HFFc6 (cell line): Measurements from ENCODE around the gene CBX6. TPM values are rescaled to one million over a fixed set of nuclear protein-coding genes. Genes with fewer than 3 reads are reported as not detected.

ENCODE experiments used
- DNase-seq: peaks from one replicate; pipeline ENCODE4 v3.0.0-alpha.2; 2018
- H3K27ac Mint-ChIP-seq: 2 replicates; pipeline ENCODE4 v1.8.0; 2020; ENCODE audit warnings: mild to moderate bottlenecking, mixed read lengths
- H3K27me3 Mint-ChIP-seq: 2 replicates; pipeline ENCODE4 v1.8.0; 2021; ENCODE audit warnings: mild to moderate bottlenecking, moderate library complexity, mixed read lengths; ENCODE audit not compliant: insufficient read depth
- H3K36me3 Mint-ChIP-seq: 2 replicates; pipeline ENCODE4 v1.8.0; 2021; ENCODE audit warnings: low read depth, mixed read lengths
- H3K4me1 Mint-ChIP-seq: 2 replicates; pipeline ENCODE4 v1.8.0; 2020; ENCODE audit warnings: low read depth, mixed read lengths
- H3K4me3 Mint-ChIP-seq: 2 replicates; pipeline ENCODE4 v1.8.0; 2020; ENCODE audit warnings: mild to moderate bottlenecking, moderate library complexity, mixed read lengths
- H3K9me3 Mint-ChIP-seq: 2 replicates; pipeline ENCODE4 v1.8.0; 2020; ENCODE audit warnings: mild to moderate bottlenecking, mixed read lengths
- total RNA-seq, 6 experiments: library from RNA; stranded (reverse); fragmentation: NEBNext Ultra II Directional; extraction: Animal tissue kit (Norgen Biotek cat#: 25700); gene quantifications; 2 replicates in 1 of 6; 3 replicates in 5 of 6; pipeline ENCODE4 v1.2.3, GENCODE V29; 2021
- TF ChIP-seq, protein P1 (sequence below): fragments of 200-600 bp; sonication (generic); IDR thresholded peaks from 2 replicates; pipeline ENCODE4 v1.5.0; 2021; ENCODE audit warnings: antibody characterized with exemption, mild to moderate bottlenecking

CBX6 gene
- total RNA-seq, 6 experiments from 2014 or later: 72.0 to 91.5 (median 75.3) TPM

DNA sequence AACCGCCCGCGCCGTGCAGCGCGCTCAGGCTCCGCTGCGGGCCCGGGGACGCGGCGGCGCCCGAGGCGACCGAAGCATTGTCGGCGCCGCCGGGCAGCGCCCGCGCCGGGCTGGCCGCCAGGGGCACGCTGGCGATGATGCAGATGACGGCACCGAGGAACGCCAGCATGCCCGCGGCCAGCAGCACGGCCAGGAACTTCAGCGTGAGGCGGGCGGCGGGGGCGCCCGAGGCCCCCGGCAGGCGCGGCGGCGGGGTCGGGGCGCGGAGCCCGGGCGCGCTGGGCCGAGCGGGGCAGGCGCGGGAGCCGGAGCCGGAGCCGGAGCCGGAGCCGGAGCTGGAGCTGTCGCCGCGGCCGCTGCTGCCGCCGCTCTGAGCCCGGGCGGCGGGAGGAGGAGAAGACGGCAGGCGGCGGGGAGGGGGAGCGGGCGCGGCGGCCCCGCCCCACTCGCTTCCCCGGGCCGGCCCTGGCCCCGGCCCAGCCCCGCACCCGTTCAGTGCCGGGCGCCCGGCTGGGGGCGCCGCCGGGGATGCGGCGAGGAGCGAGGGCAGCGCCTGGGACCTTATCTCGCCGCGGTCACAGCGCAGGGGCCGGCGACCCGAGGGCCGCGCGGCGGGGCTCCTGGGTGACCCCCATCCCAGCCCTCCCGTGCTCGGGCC is 28.2 kb downstream of the CBX6 start, which contains the start of gene NPTXR:
Gene NPTXR (minus strand): TSS at position 372 of the 658 bp plus-strand sequence.
- Mint-ChIP-seq H3K4me3 (peak within 1 kb of the TSS; percentile 61), H3K27ac (no peak within 1 kb of the TSS), H3K36me3 (no peaks in the 10 kb centered on the region), H3K9me3 (no peaks in the 10 kb centered on the region), H3K27me3 (peaks cover 41% of the 10 kb centered on the region), H3K4me1 (peaks cover 5% of the 10 kb centered on the region; the same call in 1 of the 2 replicates)
- peak; percentile 13 for DNase-seq
- TF ChIP-seq, protein P1, sequence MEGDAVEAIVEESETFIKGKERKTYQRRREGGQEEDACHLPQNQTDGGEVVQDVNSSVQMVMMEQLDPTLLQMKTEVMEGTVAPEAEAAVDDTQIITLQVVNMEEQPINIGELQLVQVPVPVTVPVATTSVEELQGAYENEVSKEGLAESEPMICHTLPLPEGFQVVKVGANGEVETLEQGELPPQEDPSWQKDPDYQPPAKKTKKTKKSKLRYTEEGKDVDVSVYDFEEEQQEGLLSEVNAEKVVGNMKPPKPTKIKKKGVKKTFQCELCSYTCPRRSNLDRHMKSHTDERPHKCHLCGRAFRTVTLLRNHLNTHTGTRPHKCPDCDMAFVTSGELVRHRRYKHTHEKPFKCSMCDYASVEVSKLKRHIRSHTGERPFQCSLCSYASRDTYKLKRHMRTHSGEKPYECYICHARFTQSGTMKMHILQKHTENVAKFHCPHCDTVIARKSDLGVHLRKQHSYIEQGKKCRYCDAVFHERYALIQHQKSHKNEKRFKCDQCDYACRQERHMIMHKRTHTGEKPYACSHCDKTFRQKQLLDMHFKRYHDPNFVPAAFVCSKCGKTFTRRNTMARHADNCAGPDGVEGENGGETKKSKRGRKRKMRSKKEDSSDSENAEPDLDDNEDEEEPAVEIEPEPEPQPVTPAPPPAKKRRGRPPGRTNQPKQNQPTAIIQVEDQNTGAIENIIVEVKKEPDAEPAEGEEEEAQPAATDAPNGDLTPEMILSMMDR: no peak

GRCh38 chr22:38843201-38843656 is 28.8 kb downstream of the CBX6 start:
- peak; percentile 24 for DNase-seq
- TF ChIP-seq, protein P1: peak; percentile 58

DNA sequence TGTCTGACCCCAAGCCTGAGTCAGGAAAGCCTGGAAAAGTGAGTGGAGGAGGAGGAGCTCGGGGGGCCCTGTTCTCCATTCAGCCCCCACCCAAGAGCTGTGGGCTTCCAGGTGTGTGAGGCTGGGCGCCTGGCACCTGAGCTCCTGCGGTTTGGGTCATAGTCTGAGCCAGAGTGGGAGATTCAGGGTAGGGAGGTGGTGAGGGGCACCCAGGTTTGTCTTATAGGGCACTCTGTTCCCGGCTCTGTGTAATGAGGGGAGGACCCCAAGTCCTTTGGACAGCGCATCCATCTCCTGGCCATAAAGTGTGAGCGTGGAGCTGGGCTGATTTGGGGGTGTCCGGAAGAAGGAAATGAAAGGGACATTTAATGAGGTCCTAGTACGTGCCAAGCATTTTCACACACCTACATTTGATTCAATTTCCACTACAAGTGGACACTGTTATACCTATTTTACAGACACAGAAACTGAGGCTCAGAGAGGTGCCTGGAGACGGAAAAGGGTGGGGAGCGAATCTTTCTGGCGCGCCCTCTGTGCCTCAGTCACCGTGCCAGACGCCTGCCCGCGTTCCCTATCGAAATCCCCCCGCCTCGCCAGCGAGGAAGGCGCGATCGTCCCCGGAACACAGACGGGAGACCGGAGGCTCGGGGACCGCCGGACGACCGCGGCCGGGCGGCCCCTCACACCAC is 29.4 kb downstream of the CBX6 start:
- DNase-seq: no peak
- Mint-ChIP-seq H3K4me1 (peaks cover 5% of the 10 kb centered on the region; the same call in 1 of the 2 replicates), H3K4me3 (peak overlapping the region; percentile 61), H3K9me3 (no peaks in the 10 kb centered on the region), H3K27me3 (peaks cover 45% of the 10 kb centered on the region), H3K36me3 (no peaks in the 10 kb centered on the region), H3K27ac (no peak overlapping the region)
- TF ChIP-seq, protein P1: no peak

More at GRCh38 chr22:38843201-38843656, 28.8 kb downstream of the CBX6 start:
- H3K4me1 Mint-ChIP-seq: peaks cover 5% of the 10 kb centered on the region; the same call in 1 of the 2 replicates
- H3K27ac Mint-ChIP-seq: no peak overlapping the region
- H3K9me3 Mint-ChIP-seq: no peaks in the 10 kb centered on the region
- H3K27me3 Mint-ChIP-seq: peaks cover 41% of the 10 kb centered on the region
- H3K36me3 Mint-ChIP-seq: no peaks in the 10 kb centered on the region
- H3K4me3 Mint-ChIP-seq: no peak overlapping the region

DNA sequence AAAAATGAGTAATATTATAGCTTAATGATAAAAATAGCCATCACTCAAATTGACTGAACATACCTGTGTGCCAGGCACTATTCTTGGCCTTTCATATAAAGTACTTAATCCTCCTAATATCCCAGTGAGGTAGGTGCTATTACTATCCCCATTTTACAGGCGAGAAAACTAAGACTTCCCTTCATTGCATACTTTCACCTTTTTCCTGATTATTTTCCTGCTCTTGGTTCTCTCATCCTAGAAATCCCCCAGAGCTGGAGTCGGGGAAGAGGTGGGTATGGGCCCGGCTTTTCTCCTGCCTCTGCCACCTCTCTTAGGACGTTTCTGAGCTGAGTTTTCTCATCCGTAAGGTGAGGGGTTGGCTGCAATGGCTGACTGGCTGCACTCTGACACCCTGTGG is 30.4 kb downstream of the CBX6 start:
- Mint-ChIP-seq H3K36me3 (no peaks in the 10 kb centered on the region), H3K9me3 (no peaks in the 10 kb centered on the region), H3K27me3 (peaks cover 42% of the 10 kb centered on the region), H3K4me3 (no peak overlapping the region), H3K4me1 (peaks cover 5% of the 10 kb centered on the region; the same call in 1 of the 2 replicates), H3K27ac (no peak overlapping the region)
- DNase-seq: no peak
- TF ChIP-seq, protein P1: no peak

DNA sequence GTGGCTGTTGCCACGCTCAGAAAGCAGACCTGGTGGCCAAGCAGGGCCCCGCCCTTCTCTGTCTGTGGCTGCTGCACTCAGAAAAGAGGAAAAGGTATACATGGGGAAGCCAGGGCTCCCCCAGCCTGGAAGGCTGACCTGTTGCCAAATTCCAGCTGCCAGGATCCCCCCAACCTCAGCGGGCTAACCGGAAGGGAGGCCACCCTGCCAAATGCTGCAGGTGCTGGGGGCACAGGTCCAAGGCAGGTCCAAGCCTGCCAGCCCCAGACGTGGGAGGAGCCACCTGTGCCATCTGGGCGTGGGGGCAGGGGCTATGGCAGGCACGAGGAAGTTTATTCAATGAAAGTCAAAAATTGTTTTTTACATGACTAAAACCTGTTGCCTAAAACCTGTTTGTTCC is 30.8 kb downstream of the CBX6 start:
- DNase-seq: no peak
- Mint-ChIP-seq H3K4me3 (no peak overlapping the region), H3K36me3 (no peaks in the 10 kb centered on the region), H3K27me3 (peaks cover 41% of the 10 kb centered on the region), H3K27ac (no peak overlapping the region), H3K9me3 (no peaks in the 10 kb centered on the region), H3K4me1 (peaks cover 8% of the 10 kb centered on the region)
- TF ChIP-seq, protein P1: no peak
